KMS-11 (cell line): ENCODE results near the gene WNK3.

ENCODE experiments used
- H2AFZ ChIP-seq: fragments of 200-600 bp; sonication (generic); 2 replicates; pipeline ENCODE4 v1.6.1; 2016; ENCODE audit warnings: antibody characterized with exemption, mixed run types, low read depth
- H3K27ac ChIP-seq: fragments of 200-600 bp; sonication (generic); 2 replicates; pipeline ENCODE4 v1.6.1; 2016; ENCODE audit warnings: mild to moderate bottlenecking, mixed run types
- H3K27me3 ChIP-seq: fragments of 200-600 bp; sonication (generic); 2 replicates; pipeline ENCODE4 v1.6.1; 2017; ENCODE audit warnings: mild to moderate bottlenecking, low read depth, mixed run types, moderate library complexity; ENCODE audit not compliant: insufficient read depth
- H3K36me3 ChIP-seq: fragments of 200-600 bp; sonication (generic); 2 replicates; pipeline ENCODE4 v1.6.1; 2017; ENCODE audit warnings: mild to moderate bottlenecking, mixed run types; ENCODE audit not compliant: insufficient read depth
- H3K4me1 ChIP-seq: fragments of 200-600 bp; sonication (generic); 2 replicates; pipeline ENCODE4 v1.6.1; 2016; ENCODE audit warnings: mild to moderate bottlenecking, low read depth, mixed run types; ENCODE audit not compliant: poor library complexity, severe bottlenecking
- H3K4me2 ChIP-seq: fragments of 200-600 bp; sonication (generic); 2 replicates; pipeline ENCODE4 v1.7.0; 2016; ENCODE audit warnings: mild to moderate bottlenecking, mixed run types
- H3K4me3 ChIP-seq: fragments of 200-600 bp; sonication (generic); IDR thresholded peaks from 2 replicates; pipeline ENCODE4 v1.6.1; 2017; ENCODE audit warnings: low read depth, low read length, mixed read lengths; ENCODE audit not compliant: insufficient read depth
- H3K79me2 ChIP-seq: fragments of 200-600 bp; sonication (generic); 2 replicates; pipeline ENCODE4 v1.6.1; 2016; ENCODE audit warnings: low read depth, mixed run types; ENCODE audit not compliant: insufficient read depth
- H3K9ac ChIP-seq: fragments of 200-600 bp; sonication (generic); 2 replicates; pipeline ENCODE4 v1.6.1; 2016; ENCODE audit warnings: mild to moderate bottlenecking, mixed run types
- H4K20me1 ChIP-seq: fragments of 200-600 bp; sonication (generic); 2 replicates; pipeline ENCODE4 v1.6.1; 2016; ENCODE audit warnings: mild to moderate bottlenecking, mixed run types; ENCODE audit not compliant: insufficient read depth
- TF ChIP-seq, protein P1 (sequence below): fragments of 200-600 bp; sonication (generic); conservative IDR thresholded peaks from 2 replicates; pipeline ENCODE4 v1.6.1; 2017; ENCODE audit warnings: low read depth, mild to moderate bottlenecking, antibody characterized with exemption, low read length, moderate library complexity, mixed read lengths

Gene WNK3

DNA sequence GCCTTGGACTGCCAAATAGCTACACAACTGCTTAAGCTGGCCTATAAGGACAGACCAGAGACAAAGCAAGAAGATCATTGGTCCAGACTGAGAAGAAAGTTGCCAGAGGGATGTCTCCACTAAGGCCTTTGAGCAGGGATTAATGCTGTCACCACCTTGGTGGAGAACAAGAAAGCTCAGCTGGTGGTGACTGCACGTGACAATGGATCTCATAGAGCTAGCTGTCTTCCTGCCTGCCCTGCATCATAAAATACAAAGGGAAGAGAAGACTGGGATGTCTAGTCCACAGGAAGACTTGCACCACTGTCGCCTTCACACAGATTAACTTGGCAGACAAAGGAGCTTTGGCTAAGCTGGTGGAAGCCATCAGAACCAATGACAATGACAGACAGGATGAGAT lies 134.3 kb downstream of the WNK3 start:
- H3K4me3 ChIP-seq = no peak overlapping the region
- H3K27me3 ChIP-seq = no peaks in the 10 kb centered on the region
- no peaks in the 10 kb centered on the region for H3K36me3 ChIP-seq
- H3K79me2 ChIP-seq = no peaks in the 10 kb centered on the region
- no peaks in the 10 kb centered on the region for H4K20me1 ChIP-seq
- no peak overlapping the region for H3K4me2 ChIP-seq
- H2AFZ ChIP-seq = no peak overlapping the region
- H3K27ac ChIP-seq = no peak overlapping the region
- no peak overlapping the region for H3K9ac ChIP-seq
- H3K4me1 ChIP-seq = peaks cover 12% of the 10 kb centered on the region
- TF ChIP-seq, protein P1, sequence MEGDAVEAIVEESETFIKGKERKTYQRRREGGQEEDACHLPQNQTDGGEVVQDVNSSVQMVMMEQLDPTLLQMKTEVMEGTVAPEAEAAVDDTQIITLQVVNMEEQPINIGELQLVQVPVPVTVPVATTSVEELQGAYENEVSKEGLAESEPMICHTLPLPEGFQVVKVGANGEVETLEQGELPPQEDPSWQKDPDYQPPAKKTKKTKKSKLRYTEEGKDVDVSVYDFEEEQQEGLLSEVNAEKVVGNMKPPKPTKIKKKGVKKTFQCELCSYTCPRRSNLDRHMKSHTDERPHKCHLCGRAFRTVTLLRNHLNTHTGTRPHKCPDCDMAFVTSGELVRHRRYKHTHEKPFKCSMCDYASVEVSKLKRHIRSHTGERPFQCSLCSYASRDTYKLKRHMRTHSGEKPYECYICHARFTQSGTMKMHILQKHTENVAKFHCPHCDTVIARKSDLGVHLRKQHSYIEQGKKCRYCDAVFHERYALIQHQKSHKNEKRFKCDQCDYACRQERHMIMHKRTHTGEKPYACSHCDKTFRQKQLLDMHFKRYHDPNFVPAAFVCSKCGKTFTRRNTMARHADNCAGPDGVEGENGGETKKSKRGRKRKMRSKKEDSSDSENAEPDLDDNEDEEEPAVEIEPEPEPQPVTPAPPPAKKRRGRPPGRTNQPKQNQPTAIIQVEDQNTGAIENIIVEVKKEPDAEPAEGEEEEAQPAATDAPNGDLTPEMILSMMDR = no peak

GRCh38 chrX:54213603-54214002 lies 144.2 kb downstream of the WNK3 start:
- H3K4me2 ChIP-seq = no peak overlapping the region
- no peaks in the 10 kb centered on the region for H4K20me1 ChIP-seq
- H2AFZ ChIP-seq = no peak overlapping the region
- no peak overlapping the region for H3K4me3 ChIP-seq
- H3K79me2 ChIP-seq = no peaks in the 10 kb centered on the region
- no peak overlapping the region for H3K9ac ChIP-seq
- TF ChIP-seq, protein P1 = no peak
- H3K36me3 ChIP-seq = no peaks in the 10 kb centered on the region
- H3K4me1 ChIP-seq = no peaks in the 10 kb centered on the region
- no peak overlapping the region for H3K27ac ChIP-seq
- no peaks in the 10 kb centered on the region for H3K27me3 ChIP-seq

DNA sequence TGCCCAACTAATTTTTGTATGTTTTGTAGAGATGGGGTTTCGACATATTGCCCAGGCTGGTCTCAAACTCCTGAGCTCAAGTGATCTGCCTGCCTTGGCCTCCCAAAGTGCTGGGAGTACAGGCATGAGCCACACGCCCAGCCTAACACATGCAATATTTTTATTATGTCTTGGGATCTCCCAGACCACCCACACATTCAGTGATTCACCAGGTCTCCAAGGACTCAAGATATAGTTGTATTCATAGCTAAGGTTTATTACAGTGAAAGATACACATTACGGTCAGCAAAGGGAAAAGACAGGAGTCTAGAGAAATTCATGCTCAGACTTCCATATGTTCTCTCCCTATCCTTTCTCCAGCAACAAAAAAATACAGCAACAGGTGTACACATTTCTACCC lies 149.3 kb downstream of the WNK3 start:
- H3K27me3 ChIP-seq = no peaks in the 10 kb centered on the region
- no peaks in the 10 kb centered on the region for H3K36me3 ChIP-seq
- H3K9ac ChIP-seq = no peak overlapping the region
- H4K20me1 ChIP-seq = no peaks in the 10 kb centered on the region
- H3K4me3 ChIP-seq = no peak overlapping the region
- TF ChIP-seq, protein P1 = no peak
- H3K27ac ChIP-seq = no peak overlapping the region
- H2AFZ ChIP-seq = no peak overlapping the region
- H3K4me1 ChIP-seq = no peaks in the 10 kb centered on the region
- no peaks in the 10 kb centered on the region for H3K79me2 ChIP-seq
- H3K4me2 ChIP-seq = no peak overlapping the region

DNA sequence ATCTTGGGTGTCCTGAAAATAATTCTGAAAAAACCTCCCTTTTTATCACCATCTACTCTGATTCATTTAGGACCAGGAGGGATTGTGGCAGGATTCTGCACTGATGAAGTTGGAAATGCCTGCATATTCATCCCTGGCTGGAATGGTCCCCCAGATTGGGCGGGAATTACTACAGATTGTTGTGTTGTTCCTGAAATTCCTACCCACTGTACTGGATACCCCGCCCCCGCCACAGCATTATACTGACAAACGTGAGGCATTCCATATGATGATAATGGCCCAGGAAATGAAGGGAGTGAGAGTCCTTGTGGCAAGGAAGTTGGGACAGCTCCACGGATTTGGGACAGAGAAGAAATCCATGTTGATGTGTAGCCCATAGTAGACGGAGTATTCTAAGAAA lies 159.6 kb downstream of the WNK3 start:
- Histone ChIP-seq H2AFZ (no peak overlapping the region), H3K27ac (no peak overlapping the region), H3K79me2 (no peaks in the 10 kb centered on the region), H3K9ac (no peak overlapping the region), H4K20me1 (no peaks in the 10 kb centered on the region), H3K27me3 (no peaks in the 10 kb centered on the region), H3K4me3 (no peak overlapping the region), H3K4me2 (no peak overlapping the region), H3K36me3 (no peaks in the 10 kb centered on the region), H3K4me1 (no peaks in the 10 kb centered on the region)
- TF ChIP-seq, protein P1 = no peak
